CD4-positive, CD25-positive, alpha-beta regulatory T cell (primary cell): ENCODE data around the gene UNC80. TPM values are rescaled to one million over a fixed set of nuclear protein-coding genes. Genes with fewer than 3 reads are reported as not detected.

ENCODE experiments used
- ATAC-seq, 2 donors: fragments of 150-1000 bp; cut with Tn5 transposase; one replicate each; pipeline ENCODE4 v1.10.0; 2021; ENCODE audit warnings: low read depth in 2 of 2, moderate number of reproducible peaks in 2 of 2, moderate library complexity in 1 of 2
- DNase-seq, 3 donors: peaks; one replicate each; pipeline versions ENCODE4 v3.0.0 to v3.0.0-alpha.2; 2012 to 2022; ENCODE audit warnings: mixed read lengths in 1 of 3
- H3K27ac ChIP-seq: one replicate; pipeline ENCODE4 v1.7.0; 2013; ENCODE audit warnings: mild to moderate bottlenecking, low read length; ENCODE audit not compliant: insufficient read depth, poor library complexity, severe bottlenecking
- H3K27me3 ChIP-seq: one replicate; pipeline ENCODE4 v1.7.0; 2013; ENCODE audit warnings: low read length; ENCODE audit not compliant: control insufficient read depth, insufficient read depth
- H3K36me3 ChIP-seq: one replicate; pipeline ENCODE4 v1.7.0; 2013; ENCODE audit warnings: mild to moderate bottlenecking, low read length, moderate library complexity; ENCODE audit not compliant: control insufficient read depth, insufficient read depth
- H3K4me1 ChIP-seq: 2 replicates; pipeline ENCODE4 v1.7.0; 2013; ENCODE audit warnings: mild to moderate bottlenecking, low read length; ENCODE audit not compliant: insufficient read depth, control insufficient read depth, poor library complexity, severe bottlenecking
- H3K4me3 ChIP-seq: one replicate; pipeline ENCODE4 v1.7.0; 2013; ENCODE audit warnings: low read depth, mild to moderate bottlenecking, low read length, moderate library complexity
- H3K9me3 ChIP-seq, 2 experiments: 1 replicate in 1 of 2; 2 replicates in 1 of 2; pipeline ENCODE4 v1.7.0; 2013; ENCODE audit warnings: low read length in 2 of 2, mild to moderate bottlenecking in 1 of 2, moderate library complexity in 1 of 2; ENCODE audit not compliant: control insufficient read depth in 2 of 2
- H3K27ac Mint-ChIP-seq, 3 donors: one replicate each; pipeline ENCODE4 v1.8.0; 2020 to 2022; ENCODE audit warnings: mild to moderate bottlenecking in 3 of 3, mixed read lengths in 3 of 3, moderate library complexity in 2 of 3
- H3K27me3 Mint-ChIP-seq: one replicate; pipeline ENCODE4 v1.8.0; 2022; ENCODE audit warnings: mild to moderate bottlenecking, mixed read lengths
- H3K36me3 Mint-ChIP-seq: one replicate; pipeline ENCODE4 v1.8.0; 2020; ENCODE audit warnings: mixed read lengths
- H3K4me1 Mint-ChIP-seq, 4 donors: one replicate each; pipeline ENCODE4 v1.8.0; 2020 to 2022; ENCODE audit warnings: mixed read lengths in 4 of 4, mild to moderate bottlenecking in 1 of 4
- H3K4me3 Mint-ChIP-seq, 4 donors: one replicate each; pipeline ENCODE4 v1.8.0; 2020 to 2022; ENCODE audit warnings: mild to moderate bottlenecking in 4 of 4, mixed read lengths in 4 of 4, moderate library complexity in 3 of 4
- H3K9me3 Mint-ChIP-seq, 7 donors: one replicate each; pipeline ENCODE4 v1.8.0; 2020 to 2022; ENCODE audit warnings: mixed read lengths in 7 of 7, mild to moderate bottlenecking in 3 of 7, moderate library complexity in 2 of 7
- polyA plus RNA-seq, 4 donors: library from polyadenylated mRNA; unstranded; fragments of 300-500 nt; fragmentation: Illumina TruSeq; gene quantifications; one replicate each; pipeline ENCODE4 v1.2.3, GENCODE V29; 2021
- total RNA-seq: library from RNA; stranded (reverse); gene quantifications from one replicate; pipeline ENCODE4 v1.2.3, GENCODE V29; 2022

Gene UNC80
- total and polyA plus RNA-seq, 5 donors from 2014 or later, result not detected

- no peak for ATAC-seq
- H3K4me3 Mint-ChIP-seq, result no peak overlapping the region
- H3K9me3 Mint-ChIP-seq, result peaks cover 0 to 2% (median 0%) of the 10 kb centered on the region in 7 donors
- H3K27me3 Mint-ChIP-seq, result no peaks in the 10 kb centered on the region
- DNase-seq, result no peak
- no peak overlapping the region for H3K4me3 ChIP-seq
- no peaks in the 10 kb centered on the region for H3K36me3 Mint-ChIP-seq
- H3K36me3 ChIP-seq, result no peaks in the 10 kb centered on the region
- H3K27ac Mint-ChIP-seq, result no peak overlapping the region
- H3K4me1 Mint-ChIP-seq, result no peaks in the 10 kb centered on the region
- H3K4me1 ChIP-seq, result no peaks in the 10 kb centered on the region
- H3K9me3 ChIP-seq, result no peaks in the 10 kb centered on the region
- H3K27me3 ChIP-seq, result no peaks in the 10 kb centered on the region
- no peak overlapping the region for H3K27ac ChIP-seq
Measured at GRCh38 chr2:209918251-209918650, 146.6 kb downstream of the UNC80 start.

- no peaks in the 10 kb centered on the region for H3K27me3 ChIP-seq
- Mint-ChIP-seq H3K36me3 (no peaks in the 10 kb centered on the region), H3K27ac (no peak overlapping the region), H3K27me3 (no peaks in the 10 kb centered on the region), H3K9me3 (peaks cover 0 to 1% (median 0%) of the 10 kb centered on the region in 7 donors), H3K4me1 (no peaks in the 10 kb centered on the region), H3K4me3 (no peak overlapping the region)
- H3K9me3 ChIP-seq, result no peaks in the 10 kb centered on the region
- H3K27ac ChIP-seq, result no peak overlapping the region
- no peaks in the 10 kb centered on the region for H3K36me3 ChIP-seq
- H3K4me3 ChIP-seq, result no peak overlapping the region
- H3K4me1 ChIP-seq, result no peaks in the 10 kb centered on the region
- no peak for DNase-seq
- ATAC-seq, result no peak
Measured at GRCh38 chr2:209922116-209922515, 150.5 kb downstream of the UNC80 start.

GRCh38 chr2:209929369-209929768, 157.7 kb downstream of the UNC80 start:
- ATAC-seq, result no peak
- no peak overlapping the region for H3K4me3 ChIP-seq
- DNase-seq, result no peak
- Mint-ChIP-seq H3K27ac (no peak overlapping the region), H3K36me3 (no peaks in the 10 kb centered on the region), H3K4me1 (no peaks in the 10 kb centered on the region), H3K9me3 (no peaks in the 10 kb centered on the region), H3K27me3 (no peaks in the 10 kb centered on the region), H3K4me3 (no peak overlapping the region)
- H3K4me1 ChIP-seq, result no peaks in the 10 kb centered on the region
- peaks cover 2% of the 10 kb centered on the region for H3K27me3 ChIP-seq
- no peak overlapping the region for H3K27ac ChIP-seq
- no peaks in the 10 kb centered on the region for H3K36me3 ChIP-seq
- H3K9me3 ChIP-seq, result no peaks in the 10 kb centered on the region

GRCh38 chr2:209933499-209934483, 162.2 kb downstream of the UNC80 start:
- Mint-ChIP-seq H3K27ac (no peak overlapping the region), H3K4me1 (no peaks in the 10 kb centered on the region), H3K27me3 (peaks cover 4% of the 10 kb centered on the region), H3K4me3 (no peak overlapping the region), H3K9me3 (no peaks in the 10 kb centered on the region), H3K36me3 (no peaks in the 10 kb centered on the region)
- Histone ChIP-seq H3K27ac (no peak overlapping the region), H3K36me3 (no peaks in the 10 kb centered on the region), H3K27me3 (peaks cover 2% of the 10 kb centered on the region), H3K9me3 (no peaks in the 10 kb centered on the region), H3K4me3 (no peak overlapping the region), H3K4me1 (no peaks in the 10 kb centered on the region)
- ATAC-seq (no peak), DNase-seq (no peak)

- no peak overlapping the region for H3K4me3 Mint-ChIP-seq
- H3K27me3 Mint-ChIP-seq, result peaks cover 4% of the 10 kb centered on the region
- Histone ChIP-seq H3K36me3 (no peaks in the 10 kb centered on the region), H3K27me3 (peaks cover 2% of the 10 kb centered on the region), H3K9me3 (no peaks in the 10 kb centered on the region), H3K4me1 (no peaks in the 10 kb centered on the region), H3K4me3 (no peak overlapping the region), H3K27ac (no peak overlapping the region)
- DNase-seq (peak in 1 of 3 donors; percentile 17), ATAC-seq (no peak)
- H3K36me3 Mint-ChIP-seq, result no peaks in the 10 kb centered on the region
- H3K4me1 Mint-ChIP-seq, result no peaks in the 10 kb centered on the region
- H3K27ac Mint-ChIP-seq, result no peak overlapping the region
- H3K9me3 Mint-ChIP-seq, result no peaks in the 10 kb centered on the region
Measured at GRCh38 chr2:209936106-209936666, 164.6 kb downstream of the UNC80 start.

- peaks cover 0 to 1% (median 0%) of the 10 kb centered on the region in 7 donors for H3K9me3 Mint-ChIP-seq
- no peak overlapping the region for H3K4me3 Mint-ChIP-seq
- no peak for DNase-seq
- no peak for ATAC-seq
- Histone ChIP-seq H3K27ac (no peak overlapping the region), H3K9me3 (no peaks in the 10 kb centered on the region), H3K4me1 (no peaks in the 10 kb centered on the region), H3K36me3 (no peaks in the 10 kb centered on the region), H3K27me3 (peaks cover 2% of the 10 kb centered on the region), H3K4me3 (no peak overlapping the region)
- no peaks in the 10 kb centered on the region for H3K4me1 Mint-ChIP-seq
- no peak overlapping the region for H3K27ac Mint-ChIP-seq
- H3K36me3 Mint-ChIP-seq, result no peaks in the 10 kb centered on the region
- H3K27me3 Mint-ChIP-seq, result peaks cover 4% of the 10 kb centered on the region
Measured at GRCh38 chr2:209937893-209938292, 166.3 kb downstream of the UNC80 start.

GRCh38 chr2:209938906-209939305, 167.3 kb downstream of the UNC80 start:
- DNase-seq (no peak), ATAC-seq (no peak)
- Mint-ChIP-seq H3K36me3 (no peaks in the 10 kb centered on the region), H3K9me3 (peaks cover 0 to 4% (median 0%) of the 10 kb centered on the region in 7 donors), H3K4me1 (no peaks in the 10 kb centered on the region), H3K27me3 (peaks cover 4% of the 10 kb centered on the region), H3K4me3 (no peak overlapping the region), H3K27ac (no peak overlapping the region)
- Histone ChIP-seq H3K4me1 (no peaks in the 10 kb centered on the region), H3K27me3 (no peaks in the 10 kb centered on the region), H3K27ac (no peak overlapping the region), H3K36me3 (no peaks in the 10 kb centered on the region), H3K9me3 (no peaks in the 10 kb centered on the region), H3K4me3 (no peak overlapping the region)
